Tibial nerve (tissue), 4 donors: ENCODE measurements around the gene NOS1. TPM values are rescaled to one million over a fixed set of nuclear protein-coding genes. Genes with fewer than 3 reads are reported as not detected.
"Not testable (repeated sequence)": the region's sequence is repeated elsewhere in the genome, so short reads cannot be mapped to it uniquely, and the experiment has no call there.

ENCODE experiments used
- DNase-seq, 2 donors: peaks; one replicate each; pipeline ENCODE4 v3.0.0-alpha.2; 2019; ENCODE audit warnings: low spot score in 2 of 2
- H3K27ac ChIP-seq, 4 donors: fragments of 200-600 bp; sonication (generic) in 3 of 4; one replicate each; pipeline ENCODE4 v1.5.1; 2017 to 2019; ENCODE audit warnings: mild to moderate bottlenecking in 1 of 4
- H3K27me3 ChIP-seq, 2 donors: fragments of 200-600 bp; sonication (generic) in 1 of 2; one replicate each; pipeline versions ENCODE4 v1.5.1 to v1.6.0; 2017 to 2019
- H3K36me3 ChIP-seq, 3 donors: fragments of 200-600 bp; sonication (generic); one replicate each; pipeline ENCODE4 v1.5.1; 2018 to 2019
- H3K4me1 ChIP-seq, 4 donors: fragments of 200-600 bp; sonication (generic) in 3 of 4; one replicate each; pipeline ENCODE4 v1.5.1; 2017 to 2019
- H3K4me3 ChIP-seq, 4 donors: fragments of 200-600 bp; sonication (generic) in 3 of 4; one replicate each; pipeline ENCODE4 v1.5.1; 2017 to 2019; ENCODE audit warnings: mild to moderate bottlenecking in 1 of 4, moderate library complexity in 1 of 4
- H3K9me3 ChIP-seq, 4 donors: fragments of 200-600 bp; sonication (generic) in 3 of 4; one replicate each; pipeline ENCODE4 v1.5.1; 2017 to 2019
- EP300 ChIP-seq, 2 donors: sonication (generic); formaldehyde crosslinking; IDR thresholded peaks; one replicate each; pipeline ENCODE4 v1.6.1; 2017; ENCODE audit warnings: antibody characterized with exemption in 2 of 2, mild to moderate bottlenecking in 1 of 2
- POLR2A ChIP-seq, 2 donors: fragments of 450-650 bp; IDR thresholded peaks; one replicate each; pipeline ENCODE4 v1.6.1; 2017; ENCODE audit warnings: antibody characterized with exemption in 2 of 2, mild to moderate bottlenecking in 2 of 2, moderate library complexity in 2 of 2
- WGBS, 2 donors: methylation state at CpG; one replicate each; pipeline ENCODE4 v1.1.5; 2018; 5-methylcytosine and 5-hydroxymethylcytosine counted together
- total RNA-seq, 4 donors: library from RNA; depleted of rRNA; stranded (reverse); fragments of >200 nt; gene quantifications; one replicate each; pipeline ENCODE4 v1.1.0, GENCODE V29; 2016
- TF ChIP-seq, protein P1 (sequence below), 5 experiments: fragments of 200-600 bp in 3 of 5; fragments of 450-650 bp in 2 of 5; sonication (generic) in 3 of 5; IDR thresholded peaks; one replicate each; pipeline ENCODE4 v1.5.1; 2016 to 2019; ENCODE audit warnings: antibody characterized with exemption in 5 of 5, mild to moderate bottlenecking in 3 of 5, moderate library complexity in 2 of 5

The NOS1 gene
- total RNA-seq, 4 donors from 2014 or later = 6.9 to 32.4 (median 28.1) TPM

DNA sequence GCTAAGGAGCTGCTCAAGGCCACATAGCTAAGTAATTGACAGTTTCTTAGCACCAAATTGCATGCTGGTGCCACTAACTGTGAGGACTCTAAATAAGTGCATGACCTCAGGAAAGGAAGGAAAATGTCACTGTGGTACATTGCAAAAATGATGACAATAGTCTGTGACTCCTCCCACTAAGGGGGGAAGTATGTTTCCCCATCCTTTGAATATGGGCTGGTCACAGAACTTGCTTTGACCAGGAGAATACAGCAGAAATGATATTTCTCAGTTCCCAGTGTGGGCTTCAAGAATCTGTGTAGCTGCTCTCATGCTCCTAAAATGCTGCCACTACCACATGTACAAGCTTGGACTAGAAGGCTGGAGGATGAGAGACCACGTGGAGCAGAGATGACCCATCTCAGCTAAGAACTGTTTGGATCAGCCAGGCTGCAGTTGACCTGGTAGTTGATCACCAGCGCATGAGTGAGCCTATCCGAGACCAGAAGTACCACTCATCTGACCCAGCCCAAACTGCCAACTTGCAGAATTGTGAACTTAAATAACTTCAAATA, 42.2 kb upstream of the NOS1 start:
- H3K27me3 ChIP-seq = no peaks in the 10 kb centered on the region
- no peak for DNase-seq
- peaks cover 0 to 40% (median 0%) of the 10 kb centered on the region in 4 donors for H3K9me3 ChIP-seq
- no peak overlapping the region for H3K27ac ChIP-seq
- H3K36me3 ChIP-seq = no peaks in the 10 kb centered on the region
- TF ChIP-seq, protein P1, sequence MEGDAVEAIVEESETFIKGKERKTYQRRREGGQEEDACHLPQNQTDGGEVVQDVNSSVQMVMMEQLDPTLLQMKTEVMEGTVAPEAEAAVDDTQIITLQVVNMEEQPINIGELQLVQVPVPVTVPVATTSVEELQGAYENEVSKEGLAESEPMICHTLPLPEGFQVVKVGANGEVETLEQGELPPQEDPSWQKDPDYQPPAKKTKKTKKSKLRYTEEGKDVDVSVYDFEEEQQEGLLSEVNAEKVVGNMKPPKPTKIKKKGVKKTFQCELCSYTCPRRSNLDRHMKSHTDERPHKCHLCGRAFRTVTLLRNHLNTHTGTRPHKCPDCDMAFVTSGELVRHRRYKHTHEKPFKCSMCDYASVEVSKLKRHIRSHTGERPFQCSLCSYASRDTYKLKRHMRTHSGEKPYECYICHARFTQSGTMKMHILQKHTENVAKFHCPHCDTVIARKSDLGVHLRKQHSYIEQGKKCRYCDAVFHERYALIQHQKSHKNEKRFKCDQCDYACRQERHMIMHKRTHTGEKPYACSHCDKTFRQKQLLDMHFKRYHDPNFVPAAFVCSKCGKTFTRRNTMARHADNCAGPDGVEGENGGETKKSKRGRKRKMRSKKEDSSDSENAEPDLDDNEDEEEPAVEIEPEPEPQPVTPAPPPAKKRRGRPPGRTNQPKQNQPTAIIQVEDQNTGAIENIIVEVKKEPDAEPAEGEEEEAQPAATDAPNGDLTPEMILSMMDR (IDR thresholded peaks at IDR 0.05) = no peak
- TF ChIP-seq EP300 (IDR thresholded peaks at IDR 0.05) (no peak), POLR2A (IDR thresholded peaks at IDR 0.05) (no peak)
- WGBS, 2 donors = 77 to 96% methylated on average over 3 of the region's 3 CpGs
- no peak overlapping the region for H3K4me3 ChIP-seq
- H3K4me1 ChIP-seq = no peaks in the 10 kb centered on the region

DNA sequence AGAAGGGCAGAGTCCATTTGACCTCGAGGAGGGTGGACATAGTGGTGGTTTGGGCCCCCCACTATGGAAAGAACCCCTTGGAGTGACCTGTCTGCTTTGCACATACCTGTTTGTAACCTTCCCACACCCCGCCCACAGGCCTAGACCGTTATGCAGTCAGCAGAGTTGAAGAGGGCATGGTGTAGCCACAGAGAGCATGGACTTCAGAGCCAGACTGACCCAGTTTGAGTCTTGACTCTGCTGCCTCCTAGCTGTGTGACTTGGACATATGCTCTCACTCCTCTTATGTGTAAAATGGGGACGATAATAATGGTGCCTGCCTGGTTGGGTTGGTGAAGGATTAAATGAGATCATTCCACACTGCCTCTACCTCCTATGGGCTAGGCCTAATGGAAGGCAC, 40.9 kb upstream of the NOS1 start:
- H3K27me3 ChIP-seq = no peaks in the 10 kb centered on the region
- no peaks in the 10 kb centered on the region for H3K4me1 ChIP-seq
- no peak overlapping the region for H3K4me3 ChIP-seq
- H3K36me3 ChIP-seq = no peaks in the 10 kb centered on the region
- TF ChIP-seq EP300 (IDR thresholded peaks at IDR 0.05) = no peak
- no peak for TF ChIP-seq POLR2A (IDR thresholded peaks at IDR 0.05)
- TF ChIP-seq, protein P1 (IDR thresholded peaks at IDR 0.05) = no peak
- peaks cover 0 to 40% (median 0%) of the 10 kb centered on the region in 4 donors for H3K9me3 ChIP-seq
- 54 to 68% methylated on average over 4 of the region's 4 CpGs for WGBS, 2 donors
- DNase-seq = no peak
- no peak overlapping the region for H3K27ac ChIP-seq

DNA sequence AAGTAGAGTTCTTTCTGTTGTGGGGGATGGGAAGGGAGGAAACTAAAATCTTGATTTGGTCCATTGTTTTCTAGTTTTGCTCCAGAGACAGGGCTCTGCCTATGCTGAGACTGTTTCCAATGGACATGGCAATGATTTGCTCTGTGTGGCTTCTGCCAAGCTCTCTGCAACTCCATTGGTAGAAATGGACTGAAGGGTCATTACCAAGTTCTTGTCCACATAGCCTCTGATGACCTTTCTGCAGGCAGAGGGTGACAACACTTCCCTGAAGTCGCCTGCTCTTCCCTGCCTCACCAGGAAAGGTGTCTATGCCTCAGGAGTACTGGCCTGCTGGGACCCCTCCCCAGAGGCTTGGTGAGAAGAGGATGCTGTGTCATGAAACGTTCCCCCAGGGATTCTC, 39.5 kb upstream of the NOS1 start:
- 47 to 49% methylated on average over 2 of the region's 2 CpGs for WGBS, 2 donors
- H3K27me3 ChIP-seq = no peaks in the 10 kb centered on the region
- peaks cover 0 to 52% (median 0%) of the 10 kb centered on the region in 4 donors for H3K9me3 ChIP-seq
- DNase-seq = no peak
- no peaks in the 10 kb centered on the region for H3K36me3 ChIP-seq
- no peak for TF ChIP-seq POLR2A (IDR thresholded peaks at IDR 0.05)
- TF ChIP-seq EP300 (IDR thresholded peaks at IDR 0.05) = no peak
- TF ChIP-seq, protein P1 (IDR thresholded peaks at IDR 0.05) = no peak
- H3K4me3 ChIP-seq = no peak overlapping the region
- no peaks in the 10 kb centered on the region for H3K4me1 ChIP-seq
- H3K27ac ChIP-seq = no peak overlapping the region

DNA sequence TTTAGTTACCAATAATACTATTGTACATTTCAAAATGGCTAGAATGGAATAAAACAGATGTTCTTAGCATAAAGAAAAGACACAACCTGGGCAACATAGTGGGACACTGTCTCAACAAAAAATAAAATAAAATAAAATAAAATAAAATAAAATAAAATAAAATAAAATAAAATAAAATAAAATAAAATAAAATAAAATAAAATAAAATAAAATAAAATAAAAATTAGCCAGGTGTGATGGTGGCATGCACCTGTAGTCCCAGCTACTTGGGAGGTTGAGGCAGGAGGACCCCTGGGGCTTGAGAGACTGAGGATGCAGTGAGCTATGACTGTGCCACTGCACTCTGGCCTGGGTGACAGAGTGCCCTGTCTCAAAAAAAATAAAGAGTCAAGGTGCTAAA, 37.1 kb upstream of the NOS1 start:
- H3K9me3 ChIP-seq = peaks cover 0 to 48% (median 0%) of the 10 kb centered on the region in 4 donors
- not testable (repeated sequence) for H3K27ac ChIP-seq, DNase-seq, H3K36me3 ChIP-seq, H3K4me1 ChIP-seq, H3K4me3 ChIP-seq, H3K27me3 ChIP-seq

DNA sequence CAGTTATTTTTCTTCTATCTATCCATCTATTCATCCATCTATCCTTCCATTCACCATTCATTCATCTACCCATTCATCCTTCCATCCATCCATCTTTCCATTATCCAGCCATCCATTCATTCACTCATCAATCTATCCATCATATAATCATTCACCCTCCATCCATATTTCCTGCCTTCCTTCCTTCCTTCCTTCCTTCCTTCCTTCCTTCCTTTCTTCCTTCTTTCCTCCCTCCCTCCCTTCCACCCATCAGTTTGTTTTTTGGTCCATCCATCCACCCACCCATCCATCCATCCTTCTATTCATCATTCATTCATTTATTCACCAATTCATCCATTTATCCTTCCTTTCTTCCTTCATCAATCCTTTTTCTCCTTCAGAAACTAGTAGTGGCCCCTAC, 34.3 kb upstream of the NOS1 start:
- Histone ChIP-seq H3K4me3 (no peak overlapping the region), H3K4me1 (no peaks in the 10 kb centered on the region), H3K27me3 (no peaks in the 10 kb centered on the region), H3K9me3 (peaks cover 0 to 30% (median 0%) of the 10 kb centered on the region in 4 donors), H3K27ac (no peak overlapping the region), H3K36me3 (no peaks in the 10 kb centered on the region)
- DNase-seq = no peak
- TF ChIP-seq EP300 (IDR thresholded peaks at IDR 0.05) (no peak), POLR2A (IDR thresholded peaks at IDR 0.05) (no peak)
- TF ChIP-seq, protein P1 (IDR thresholded peaks at IDR 0.05) = no peak

DNA sequence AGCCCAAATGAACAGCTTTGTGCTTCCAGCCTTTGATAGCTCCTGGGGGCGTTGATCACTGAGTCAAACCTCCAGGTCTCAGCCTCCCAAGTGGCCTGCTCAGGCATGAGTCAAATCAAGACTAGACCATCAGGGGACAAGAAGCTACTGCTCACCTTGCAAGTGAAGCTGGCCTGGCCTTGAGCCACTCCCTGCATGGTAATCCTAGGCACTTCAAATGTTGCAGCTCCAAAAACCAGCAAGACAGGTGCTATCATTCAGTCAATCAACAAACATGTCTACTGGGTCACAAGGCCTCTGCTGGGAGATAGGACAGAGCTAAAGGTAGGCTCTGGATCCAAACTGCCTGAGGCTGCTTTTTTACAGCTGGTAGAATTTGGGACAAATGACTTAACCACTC, 33.1 kb upstream of the NOS1 start:
- WGBS, 2 donors = 65 to 67% methylated on average over 1 of the region's 1 CpG
- Histone ChIP-seq H3K27me3 (no peaks in the 10 kb centered on the region), H3K36me3 (no peaks in the 10 kb centered on the region), H3K4me3 (no peak overlapping the region), H3K4me1 (no peaks in the 10 kb centered on the region), H3K27ac (no peak overlapping the region), H3K9me3 (peaks cover 0 to 22% (median 0%) of the 10 kb centered on the region in 4 donors)
- TF ChIP-seq EP300 (IDR thresholded peaks at IDR 0.05) (no peak), POLR2A (IDR thresholded peaks at IDR 0.05) (no peak)
- TF ChIP-seq, protein P1 (IDR thresholded peaks at IDR 0.05) = no peak
- no peak for DNase-seq
